ENCODE measurements around the gene MAP3K6. TPM values are rescaled to one million over a fixed set of nuclear protein-coding genes. Genes with fewer than 3 reads are reported as not detected.

MAP3K6 gene
- total RNA-seq, 1 donor from 2014 or later, result 45.2 TPM

- H3K9me3 ChIP-seq (replicated peaks), result no peaks in the 10 kb centered on the region
- H3K36me3 ChIP-seq, result no peaks in the 10 kb centered on the region
- H3K4me3 ChIP-seq, result no peak overlapping the region
- no peak for TF ChIP-seq CTCF (IDR thresholded peaks at IDR 0.05; ENCODE audit: borderline replicate concordance)
- H3K27ac ChIP-seq (replicated peaks), result peak overlapping the region; percentile 71
- H3K4me1 ChIP-seq, result peaks cover 57% of the 10 kb centered on the region
- H3K27me3 ChIP-seq (ENCODE audit: low read depth), result peaks cover 2% of the 10 kb centered on the region
- intact Hi-C loops (cut with micrococcal nuclease), result no loop called here
- no peak for DNase-seq
Observed at GRCh38 chr1:27377760-27378495, 11.2 kb upstream of the MAP3K6 start.

GRCh38 chr1:27374362-27375086 is 7.8 kb upstream of the MAP3K6 start, which contains the start of gene FCN3:
FCN3 (minus strand) TSS chr1:27374824; CDS start chr1:27374818, 6 bp downstream.
- no peaks in the 10 kb centered on the region for H3K9me3 ChIP-seq (replicated peaks)
- H3K4me1 ChIP-seq, result peaks cover 41% of the 10 kb centered on the region
- H3K27ac ChIP-seq (replicated peaks), result peak within 1 kb of the TSS; percentile 71
- no peak for DNase-seq
- intact Hi-C loops (cut with micrococcal nuclease), result no loop called here
- TF ChIP-seq CTCF (IDR thresholded peaks at IDR 0.05; ENCODE audit: borderline replicate concordance), result no peak
- no peaks in the 10 kb centered on the region for H3K36me3 ChIP-seq
- H3K4me3 ChIP-seq, result no peak within 1 kb of the TSS
- no peaks in the 10 kb centered on the region for H3K27me3 ChIP-seq (ENCODE audit: low read depth)

- DNase-seq, result no peak
- Histone ChIP-seq H3K27me3 (ENCODE audit: low read depth) (no peaks in the 10 kb centered on the region), H3K4me1 (peaks cover 48% of the 10 kb centered on the region), H3K9me3 (replicated peaks) (no peaks in the 10 kb centered on the region), H3K36me3 (no peaks in the 10 kb centered on the region), H3K27ac (replicated peaks) (peak overlapping the region; percentile 71), H3K4me3 (no peak overlapping the region)
- no peak for TF ChIP-seq CTCF (IDR thresholded peaks at IDR 0.05; ENCODE audit: borderline replicate concordance)
- intact Hi-C loops (cut with micrococcal nuclease), result no loop called here
Observed at GRCh38 chr1:27372808-27373690, 6.3 kb upstream of the MAP3K6 start.

- DNase-seq, result no peak
- intact Hi-C loops (cut with micrococcal nuclease), result no loop called here
Observed at GRCh38 chr1:27372022-27372807, 5.5 kb upstream of the MAP3K6 start.

More at GRCh38 chr1:27372022-27372807, 5.5 kb upstream of the MAP3K6 start:
- peaks cover 50% of the 10 kb centered on the region for H3K4me1 ChIP-seq
- peak overlapping the region; percentile 71 for H3K27ac ChIP-seq (replicated peaks)
- no peaks in the 10 kb centered on the region for H3K9me3 ChIP-seq (replicated peaks)
- H3K36me3 ChIP-seq, result no peaks in the 10 kb centered on the region
- no peak overlapping the region for H3K4me3 ChIP-seq
- no peak for TF ChIP-seq CTCF (IDR thresholded peaks at IDR 0.05; ENCODE audit: borderline replicate concordance)
- no peaks in the 10 kb centered on the region for H3K27me3 ChIP-seq (ENCODE audit: low read depth)

All from left ventricle myocardium inferior (tissue), 1 donor.